ENCODE data around the gene KAZN.

DNA sequence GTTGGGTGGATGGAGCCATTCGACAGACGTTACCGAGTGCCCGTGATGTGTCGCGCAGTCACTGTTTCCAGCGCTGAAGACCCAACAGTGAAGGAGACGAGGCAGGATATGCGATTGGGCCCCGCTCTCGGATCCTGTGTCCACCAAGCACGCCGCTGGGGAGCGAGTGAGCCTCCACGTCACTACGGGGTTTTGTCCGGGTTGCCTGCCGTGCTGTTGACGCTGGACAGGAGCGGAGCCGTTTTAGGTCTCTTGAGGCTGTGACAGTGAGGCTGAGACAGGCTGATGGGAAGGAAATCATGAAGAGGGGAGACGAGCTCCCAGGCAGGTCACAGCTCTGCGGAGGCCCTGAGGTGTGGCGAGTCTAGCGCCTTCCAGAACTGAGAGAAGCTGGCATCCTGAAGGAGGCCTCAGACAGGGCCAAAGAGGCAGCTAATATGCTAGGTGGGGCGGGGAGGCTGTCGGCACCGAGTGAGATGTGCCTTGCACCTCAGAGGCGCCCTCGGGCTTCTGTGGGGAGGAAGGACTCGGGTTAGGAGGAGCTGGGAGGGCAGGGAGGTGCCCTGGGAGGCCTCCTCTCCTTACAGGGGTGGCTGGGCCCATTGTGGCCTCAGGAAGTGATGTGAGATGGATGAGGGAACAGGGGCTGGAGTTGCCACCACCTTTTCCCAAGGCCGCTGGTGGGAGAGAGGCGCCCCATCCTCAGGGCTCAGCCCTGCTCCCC is 359.1 kb downstream of the KAZN start:
- TF ChIP-seq CTCF (conservative IDR thresholded peaks at IDR 0.05; ENCODE audit: low read length) (no peak), EZH2phosphoT487 (IDR thresholded peaks at IDR 0.05; ENCODE audit: borderline replicate concordance) (no peak)
